Smooth muscle cell of the pulmonary artery (primary cell): ENCODE data around the gene ERG28. TPM values are rescaled to one million over a fixed set of nuclear protein-coding genes. Genes with fewer than 3 reads are reported as not detected.

Experiments used
- total RNA-seq: library from RNA; depleted of rRNA; stranded (reverse); fragments of >200 nt; gene quantifications from 2 replicates; pipeline ENCODE4 v1.2.3, GENCODE V29; 2014

ERG28 gene
- total RNA-seq: 5.3 and 5.6 TPM in 2 replicates

GRCh38 chr14:75660630-75661498, at the start of gene ERG28, which contains the start of gene TTLL5:
ERG28 (minus strand) TSS chr14:75660876; CDS start chr14:75657502, 3,374 bp downstream.
TTLL5 (plus strand) TSS chr14:75661246; CDS start chr14:75663150, 1,904 bp downstream.

Other genes with a start within 250 kb of the ERG28 start
- gene JDP2, start 232.9 kb downstream of the ERG28 start, total RNA-seq: 33.9 and 47.5 TPM in 2 replicates
- gene BATF, start 138.4 kb downstream of the ERG28 start, total RNA-seq: 0.26 TPM in 1 of 2 replicates, not detected in the other
- 0.69 and 3.1 TPM in 2 replicates for gene FLVCR2, start 82.3 kb downstream of the ERG28 start, total RNA-seq
- gene TTLL5, start 370 bp upstream of the ERG28 start, total RNA-seq: 23.3 and 26.5 TPM in 2 replicates